H9 (cell line): ENCODE data around the gene NUBPL. TPM values are rescaled to one million over a fixed set of nuclear protein-coding genes. Genes with fewer than 3 reads are reported as not detected.

Experiments
- DNase-seq: peaks from one replicate; pipeline ENCODE4 v3.0.0-alpha.2; 2017
- H2AFZ ChIP-seq: one replicate; pipeline ENCODE4 v1.6.1; 2013; ENCODE audit warnings: mild to moderate bottlenecking, low read length, control low read depth, moderate library complexity
- H2AK5ac ChIP-seq: 2 replicates; pipeline ENCODE4 v1.6.1; 2013; ENCODE audit warnings: low read length, control low read depth, mixed read lengths; ENCODE audit not compliant: insufficient read length
- H2BK120ac ChIP-seq: one replicate; pipeline ENCODE4 v1.6.1; 2013; ENCODE audit warnings: low read depth, mild to moderate bottlenecking, low read length, control low read depth, inconsistent platforms; ENCODE audit not compliant: poor library complexity, severe bottlenecking
- H2BK12ac ChIP-seq: 2 replicates; pipeline ENCODE4 v1.6.1; 2013; ENCODE audit warnings: low read length, control low read depth, mixed read lengths, low read depth; ENCODE audit not compliant: insufficient read length
- H2BK15ac ChIP-seq: 2 replicates; pipeline ENCODE4 v1.6.1; 2013; ENCODE audit warnings: low read depth, low read length, control low read depth
- H2BK20ac ChIP-seq: one replicate; pipeline ENCODE4 v1.6.1; 2013; ENCODE audit warnings: low read depth, mild to moderate bottlenecking, low read length, control low read depth, inconsistent platforms; ENCODE audit not compliant: poor library complexity, severe bottlenecking
- H2BK5ac ChIP-seq: 2 replicates; pipeline ENCODE4 v1.6.1; 2013; ENCODE audit warnings: low read length, control low read depth, mixed read lengths; ENCODE audit not compliant: insufficient read length
- H3K14ac ChIP-seq: 2 replicates; pipeline ENCODE4 v1.6.1; 2013; ENCODE audit warnings: low read length, control low read depth; ENCODE audit not compliant: insufficient read depth
- H3K18ac ChIP-seq: 2 replicates; pipeline ENCODE4 v1.6.1; 2013; ENCODE audit warnings: low read depth, mild to moderate bottlenecking, mixed read lengths, low read length, control low read depth; ENCODE audit not compliant: insufficient read length
- H3K23ac ChIP-seq: 2 replicates; pipeline ENCODE4 v1.6.1; 2013; ENCODE audit warnings: low read length, control low read depth, mixed read lengths, low read depth; ENCODE audit not compliant: insufficient read length
- H3K23me2 ChIP-seq: 2 replicates; pipeline ENCODE4 v1.6.1; 2013; ENCODE audit warnings: low read depth, mild to moderate bottlenecking, mixed read lengths, low read length, control low read depth; ENCODE audit not compliant: insufficient read length, poor library complexity, severe bottlenecking
- H3K27ac ChIP-seq: 2 replicates; pipeline ENCODE4 v1.5.1; 2013; ENCODE audit warnings: low read length, control low read depth, mixed read lengths, low read depth; ENCODE audit not compliant: insufficient read length
- H3K27me3 ChIP-seq: 2 replicates; pipeline ENCODE4 v1.6.1; 2013; ENCODE audit warnings: low read length, control low read depth, inconsistent platforms; ENCODE audit not compliant: insufficient read depth
- H3K4ac ChIP-seq: 2 replicates; pipeline ENCODE4 v1.6.1; 2013; ENCODE audit warnings: low read depth, mild to moderate bottlenecking, control low read depth, inconsistent platforms, low read length, moderate library complexity
- H3K4me1 ChIP-seq: 2 replicates; pipeline ENCODE4 v1.6.1; 2013; ENCODE audit warnings: low read length, control low read depth, inconsistent platforms; ENCODE audit not compliant: insufficient read depth
- H3K4me2 ChIP-seq: 2 replicates; pipeline ENCODE4 v1.6.1; 2013; ENCODE audit warnings: low read length, control low read depth, mixed read lengths; ENCODE audit not compliant: insufficient read length, insufficient read depth
- H3K56ac ChIP-seq: 2 replicates; pipeline ENCODE4 v1.6.1; 2013; ENCODE audit warnings: low read depth, mild to moderate bottlenecking, mixed read lengths, low read length, control low read depth; ENCODE audit not compliant: insufficient read length
- H3K79me1 ChIP-seq: 2 replicates; pipeline ENCODE4 v1.6.1; 2013; ENCODE audit warnings: low read depth, mild to moderate bottlenecking, moderate library complexity, low read length, control low read depth, inconsistent platforms; ENCODE audit not compliant: insufficient read depth, poor library complexity, severe bottlenecking
- H3K79me2 ChIP-seq: 2 replicates; pipeline ENCODE4 v1.6.1; 2013; ENCODE audit warnings: low read length, control low read depth, inconsistent platforms; ENCODE audit not compliant: insufficient read depth
- H3K9ac ChIP-seq: 2 replicates; pipeline ENCODE4 v1.6.1; 2013; ENCODE audit warnings: low read length, control low read depth, mixed read lengths; ENCODE audit not compliant: insufficient read length; ENCODE audit errors: extremely low read depth
- H3K9me3 ChIP-seq: one replicate; pipeline ENCODE4 v1.6.1; 2013; ENCODE audit warnings: low read depth, low read length, inconsistent platforms; ENCODE audit not compliant: control insufficient read depth
- H3T11ph ChIP-seq: one replicate; pipeline ENCODE4 v1.6.1; 2013; ENCODE audit warnings: mild to moderate bottlenecking, low read length, control low read depth, inconsistent platforms
- H4K20me1 ChIP-seq: one replicate; pipeline ENCODE4 v1.6.1; 2013; ENCODE audit not compliant: control insufficient read depth, insufficient read length, insufficient read depth
- H4K5ac ChIP-seq: 2 replicates; pipeline ENCODE4 v1.6.1; 2013; ENCODE audit warnings: low read depth, mild to moderate bottlenecking, mixed read lengths, low read length, control low read depth; ENCODE audit not compliant: insufficient read length
- H4K8ac ChIP-seq: replicated peaks from 2 replicates; pipeline ENCODE4 v1.6.1; 2013; ENCODE audit warnings: low read length, control low read depth, mixed read lengths, low read depth; ENCODE audit not compliant: insufficient read length
- H4K91ac ChIP-seq: 2 replicates; pipeline ENCODE4 v1.6.1; 2013; ENCODE audit warnings: low read depth, mild to moderate bottlenecking, moderate library complexity, mixed read lengths, low read length, control low read depth; ENCODE audit not compliant: insufficient read length
- H3K27ac Mint-ChIP-seq, 3 experiments: 2 replicates in 2 of 3; 3 replicates in 1 of 3; pipeline ENCODE4 v1.8.0; 2020 to 2021; ENCODE audit warnings: mixed read lengths in 3 of 3, mild to moderate bottlenecking in 1 of 3, moderate library complexity in 1 of 3
- H3K27me3 Mint-ChIP-seq: 2 replicates; pipeline ENCODE4 v1.8.0; 2021; ENCODE audit warnings: low read depth, mild to moderate bottlenecking, moderate library complexity, mixed read lengths
- H3K36me3 Mint-ChIP-seq, 3 experiments: 2 replicates in 2 of 3; 3 replicates in 1 of 3; pipeline ENCODE4 v1.8.0; 2020 to 2021; ENCODE audit warnings: low read depth in 3 of 3, mixed read lengths in 3 of 3; ENCODE audit not compliant: insufficient read depth in 1 of 3
- H3K4me1 Mint-ChIP-seq, 2 experiments: 2 replicates each; pipeline ENCODE4 v1.8.0; 2020; ENCODE audit warnings: mixed read lengths in 2 of 2
- H3K4me3 Mint-ChIP-seq, 2 experiments: 2 replicates in 1 of 2; 3 replicates in 1 of 2; pipeline ENCODE4 v1.8.0; 2020 to 2021; ENCODE audit warnings: mild to moderate bottlenecking in 2 of 2, mixed read lengths in 2 of 2, moderate library complexity in 1 of 2
- H3K9me3 Mint-ChIP-seq, 2 experiments: 2 replicates in 1 of 2; 3 replicates in 1 of 2; pipeline ENCODE4 v1.8.0; 2020; ENCODE audit warnings: mild to moderate bottlenecking in 2 of 2, mixed read lengths in 2 of 2, moderate library complexity in 1 of 2
- CTCF ChIP-seq: fragments of 200-600 bp; sonication (generic); conservative IDR thresholded peaks from 3 replicates; pipeline ENCODE4 v1.8.0; 2021; ENCODE audit warnings: antibody characterized with exemption, mild to moderate bottlenecking
- WGBS: extraction: QIAGEN DNeasy Blood & Tissue Kit; methylation state at CpG from one replicate; pipeline ENCODE4 v1.1.7; 2013; ENCODE audit warnings: missing lambda C conversion rate, low lambda C conversion rate, mixed read lengths; ENCODE audit not compliant: insufficient read length; ENCODE audit errors: extremely low coverage; 5-methylcytosine and 5-hydroxymethylcytosine counted together
- total RNA-seq: library from RNA; stranded (reverse); gene quantifications from 2 replicates; pipeline ENCODE4 v1.2.1, GENCODE V29; 2021

Gene NUBPL
- total RNA-seq, 1 experiment from 2014 or later: 14.8 TPM

GRCh38 chr14:31884238-31884637, 323.0 kb downstream of the NUBPL start:
- Histone ChIP-seq H3K4ac (no peak overlapping the region), H3K9me3 (no peaks in the 10 kb centered on the region), H3K27ac (no peak overlapping the region), H2AFZ (no peak overlapping the region), H3K56ac (no peak overlapping the region), H3K23ac (no peak overlapping the region), H3K18ac (no peak overlapping the region), H2BK5ac (no peak overlapping the region), H2BK120ac (no peak overlapping the region), H3K23me2 (no peaks in the 10 kb centered on the region), H2BK20ac (no peak overlapping the region), H2AK5ac (no peak overlapping the region), H4K91ac (no peak overlapping the region), H3K14ac (no peak overlapping the region), H4K8ac (no peak overlapping the region), H3K79me2 (no peaks in the 10 kb centered on the region), H3K4me1 (no peaks in the 10 kb centered on the region), H3K4me2 (no peak overlapping the region), H3T11ph (no peak overlapping the region), H3K79me1 (no peaks in the 10 kb centered on the region), H3K9ac (no peak overlapping the region), H4K5ac (no peak overlapping the region), H3K27me3 (no peaks in the 10 kb centered on the region), H4K20me1 (no peaks in the 10 kb centered on the region), H2BK12ac (no peak overlapping the region), H2BK15ac (no peak overlapping the region)
- H3K4me1 Mint-ChIP-seq: peaks cover 0 to 3% of the 10 kb centered on the region in 2 experiments; a peak in 2 of 4 replicates
- WGBS: no CpG with 5 or more reads among the region's 2 CpGs
- no peaks in the 10 kb centered on the region for H3K9me3 Mint-ChIP-seq
- no peak overlapping the region for H3K4me3 Mint-ChIP-seq
- DNase-seq: no peak
- TF ChIP-seq CTCF: no peak
- no peaks in the 10 kb centered on the region for H3K36me3 Mint-ChIP-seq
- H3K27ac Mint-ChIP-seq: no peak overlapping the region
- no peaks in the 10 kb centered on the region; the same call in 1 of the 2 replicates for H3K27me3 Mint-ChIP-seq
